Neural cell (in vitro differentiated cells): ENCODE results near the gene RTN4R. TPM values are rescaled to one million over a fixed set of nuclear protein-coding genes. Genes with fewer than 3 reads are reported as not detected.

ENCODE experiments used
- H2AFZ ChIP-seq: fragments of 200-600, 300-800 bp; sonication (generic), shearing (Covaris generic); 2 replicates; pipeline ENCODE4 v1.6.0; 2014; ENCODE audit warnings: low read depth, mild to moderate bottlenecking, antibody characterized with exemption, low read length, moderate library complexity
- H3F3A ChIP-seq: fragments of 200-600 bp; shearing (Covaris generic); 2 replicates; pipeline ENCODE4 v1.6.1; 2016; ENCODE audit warnings: mild to moderate bottlenecking, moderate library complexity, mixed read lengths, antibody characterized with exemption, low read length; ENCODE audit not compliant: insufficient read depth, poor library complexity, severe bottlenecking
- H3K27ac ChIP-seq: fragments of 200-600, 300-800 bp; sonication (generic), shearing (Covaris generic); 2 replicates; pipeline ENCODE4 v1.5.1; 2014; ENCODE audit warnings: mild to moderate bottlenecking, low read length, moderate library complexity
- H3K27me3 ChIP-seq: fragments of 300-800, 200-600 bp; sonication (generic), shearing (Covaris generic); 2 replicates; pipeline ENCODE4 v1.6.0; 2014; ENCODE audit warnings: mild to moderate bottlenecking, low read depth, low read length, moderate library complexity; ENCODE audit not compliant: insufficient read depth
- H3K36me3 ChIP-seq: fragments of 300-800, 200-600 bp; sonication (generic), shearing (Covaris generic); 2 replicates; pipeline ENCODE4 v1.5.1; 2014; ENCODE audit warnings: mild to moderate bottlenecking, antibody characterized with exemption, low read length, moderate library complexity; ENCODE audit not compliant: insufficient read depth
- H3K4me2 ChIP-seq: fragments of 300-800, 200-600 bp; sonication (generic), shearing (Covaris generic); 2 replicates; pipeline ENCODE4 v1.6.0; 2014; ENCODE audit warnings: mild to moderate bottlenecking, low read length
- H3K4me3 ChIP-seq: fragments of 300-800, 200-600 bp; sonication (generic), shearing (Covaris generic); 2 replicates; pipeline ENCODE4 v1.5.1; 2014; ENCODE audit warnings: mild to moderate bottlenecking, low read length, moderate library complexity
- H3K79me2 ChIP-seq: fragments of 200-600 bp; shearing (Covaris generic); replicated peaks from 2 replicates; pipeline ENCODE4 v1.6.0; 2014; ENCODE audit warnings: mild to moderate bottlenecking, low read length, moderate library complexity; ENCODE audit not compliant: insufficient read depth
- H3K9ac ChIP-seq: fragments of 300-800, 200-600 bp; sonication (generic), shearing (Covaris generic); 2 replicates; pipeline ENCODE4 v1.6.1; 2016; ENCODE audit warnings: mild to moderate bottlenecking, low read length, mixed read lengths
- H3K9me2 ChIP-seq: fragments of 200-600 bp; shearing (Covaris generic); 2 replicates; pipeline ENCODE4 v1.6.1; 2016; ENCODE audit warnings: mild to moderate bottlenecking, low read length, mixed read lengths; ENCODE audit not compliant: insufficient read depth
- H3K9me3 ChIP-seq: fragments of 200-600, 300-800 bp; sonication (generic), shearing (Covaris generic); 2 replicates; pipeline ENCODE4 v1.6.1; 2016; ENCODE audit warnings: mild to moderate bottlenecking, mixed run types, low read length, moderate library complexity, mixed read lengths
- H4K20me1 ChIP-seq: fragments of 200-600 bp; shearing (Covaris generic); 2 replicates; pipeline ENCODE4 v1.6.1; 2016; ENCODE audit warnings: mild to moderate bottlenecking, mixed run types; ENCODE audit not compliant: insufficient read depth
- CTCF ChIP-seq: fragments of 450-650 bp; IDR thresholded peaks from 2 replicates; pipeline ENCODE4 v1.5.1; 2014; ENCODE audit warnings: antibody characterized with exemption, mild to moderate bottlenecking, moderate library complexity; ENCODE audit not compliant: poor library complexity, severe bottlenecking
- EP300 ChIP-seq: fragments of 450-650 bp; conservative IDR thresholded peaks from 2 replicates; pipeline ENCODE4 v1.6.1; 2014; ENCODE audit warnings: antibody characterized with exemption, mild to moderate bottlenecking, moderate library complexity; ENCODE audit not compliant: poor library complexity, severe bottlenecking
- EZH2 ChIP-seq: fragments of 200-600, 300-800 bp; shearing (Covaris generic), sonication (generic); IDR thresholded peaks from 2 replicates; pipeline ENCODE4 v1.6.1; 2014; ENCODE audit warnings: antibody characterized with exemption, low read length, borderline replicate concordance, mild to moderate bottlenecking; ENCODE audit not compliant: insufficient read depth, poor library complexity, severe bottlenecking
- MXI1 ChIP-seq: fragments of 450-650 bp; conservative IDR thresholded peaks from 2 replicates; pipeline ENCODE4 v1.6.1; 2014; ENCODE audit warnings: antibody characterized with exemption, mild to moderate bottlenecking; ENCODE audit not compliant: poor library complexity, severe bottlenecking
- POLR2AphosphoS5 ChIP-seq: IDR thresholded peaks from 2 replicates; pipeline ENCODE4 v1.6.1; 2012
- RAD21 ChIP-seq: fragments of 450-650 bp; conservative IDR thresholded peaks from 2 replicates; pipeline ENCODE4 v1.6.1; 2014; ENCODE audit warnings: antibody characterized with exemption, mild to moderate bottlenecking, moderate library complexity
- REST ChIP-seq: IDR thresholded peaks from 2 replicates; pipeline ENCODE4 v1.6.1; 2012; ENCODE audit warnings: borderline replicate concordance
- SMC3 ChIP-seq: fragments of 450-650 bp; conservative IDR thresholded peaks from 2 replicates; pipeline ENCODE4 v1.6.1; 2014; ENCODE audit warnings: antibody characterized with exemption, mild to moderate bottlenecking, moderate library complexity; ENCODE audit not compliant: poor library complexity
- TAF1 ChIP-seq: IDR thresholded peaks from 2 replicates; pipeline ENCODE4 v1.6.1; 2012; ENCODE audit warnings: low read depth
- polyA plus RNA-seq: library from polyadenylated mRNA; depleted of rRNA; stranded (reverse); fragments of >200 nt; gene quantifications from 2 replicates; pipeline ENCODE4 v1.2.3, GENCODE V29; 2014

Gene RTN4R
- polyA plus RNA-seq, 1 donor from 2014 or later, result 13.6 TPM

GRCh38 chr22:20228939-20229272 is 39.2 kb downstream of the RTN4R start:
- Histone ChIP-seq H3K27me3 (no peaks in the 10 kb centered on the region), H3K4me3 (no peak overlapping the region), H3K79me2 (no peaks in the 10 kb centered on the region), H3K9me2 (no peaks in the 10 kb centered on the region), H4K20me1 (no peaks in the 10 kb centered on the region), H3K36me3 (no peaks in the 10 kb centered on the region), H3K9ac (no peak overlapping the region), H3F3A (no peaks in the 10 kb centered on the region), H3K27ac (no peak overlapping the region), H3K4me2 (no peak overlapping the region), H3K9me3 (no peaks in the 10 kb centered on the region), H2AFZ (no peak overlapping the region)
- TF ChIP-seq POLR2AphosphoS5, result no peak
- no peak for TF ChIP-seq TAF1
- TF ChIP-seq RAD21, result no peak
- TF ChIP-seq SMC3, result no peak
- TF ChIP-seq EP300, result no peak

- no peaks in the 10 kb centered on the region for H3K27me3 ChIP-seq
- H3K79me2 ChIP-seq, result no peaks in the 10 kb centered on the region
- H3K9me2 ChIP-seq, result no peaks in the 10 kb centered on the region
- no peaks in the 10 kb centered on the region for H3K36me3 ChIP-seq
- no peak overlapping the region for H2AFZ ChIP-seq
- no peaks in the 10 kb centered on the region for H4K20me1 ChIP-seq
- no peak overlapping the region for H3K4me2 ChIP-seq
- TF ChIP-seq REST (no peak), EZH2 (no peak), POLR2AphosphoS5 (no peak), SMC3 (no peak), RAD21 (no peak), TAF1 (no peak), MXI1 (no peak), CTCF (no peak), EP300 (no peak)
- no peak overlapping the region for H3K4me3 ChIP-seq
- no peaks in the 10 kb centered on the region for H3F3A ChIP-seq
- no peak overlapping the region for H3K9ac ChIP-seq
- no peaks in the 10 kb centered on the region for H3K9me3 ChIP-seq
- H3K27ac ChIP-seq, result no peak overlapping the region
Observed at GRCh38 chr22:20228055-20228938, 39.8 kb downstream of the RTN4R start.
